ENCODE data around the gene KDM2A.

The KDM2A gene

DNA sequence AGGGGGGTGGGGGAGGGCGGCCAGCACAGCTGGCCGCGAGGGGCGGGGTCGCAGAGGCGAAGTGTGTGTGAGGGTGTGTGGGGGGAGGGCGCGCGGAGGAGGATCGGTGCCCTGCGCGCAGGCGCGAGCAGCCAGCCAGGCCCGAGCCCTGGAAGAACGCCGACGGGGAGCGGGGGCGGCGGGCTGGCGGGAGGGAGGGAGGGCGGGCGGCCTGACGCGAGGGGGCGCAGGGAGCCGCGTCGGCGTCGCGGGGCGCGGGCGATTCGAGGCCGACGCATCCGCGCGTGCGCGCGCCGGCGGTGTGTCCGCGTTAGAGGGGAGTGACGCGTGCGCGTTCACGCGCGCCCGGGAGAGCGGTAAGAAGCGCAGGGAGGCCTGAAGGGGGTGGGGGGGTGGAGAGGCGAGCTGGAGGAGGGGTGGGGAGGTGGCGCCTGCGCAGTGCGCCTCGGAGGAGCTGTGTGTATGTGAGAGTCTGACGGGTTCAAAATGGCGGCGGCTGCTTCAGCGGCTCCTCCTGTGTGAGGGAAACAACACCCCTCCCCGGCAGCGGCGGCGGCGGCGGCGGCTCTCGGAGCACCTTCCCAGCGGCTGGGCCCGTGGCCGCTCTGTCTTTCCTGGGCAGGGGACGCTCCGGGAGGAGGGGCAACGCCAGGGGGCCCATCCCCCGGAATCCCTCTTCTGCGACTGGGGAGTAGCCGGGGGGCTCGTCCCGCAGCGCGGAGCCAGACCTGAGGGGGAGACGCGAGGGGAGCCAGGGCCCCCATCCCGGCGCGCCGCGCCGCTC is at the start of gene KDM2A:
TSS of gene KDM2A (plus strand) at position 463 of the 784 bp plus-strand sequence. CDS start 2,054 bp downstream, outside the sequence.
- DNase-seq = peak; percentile 97

DNA sequence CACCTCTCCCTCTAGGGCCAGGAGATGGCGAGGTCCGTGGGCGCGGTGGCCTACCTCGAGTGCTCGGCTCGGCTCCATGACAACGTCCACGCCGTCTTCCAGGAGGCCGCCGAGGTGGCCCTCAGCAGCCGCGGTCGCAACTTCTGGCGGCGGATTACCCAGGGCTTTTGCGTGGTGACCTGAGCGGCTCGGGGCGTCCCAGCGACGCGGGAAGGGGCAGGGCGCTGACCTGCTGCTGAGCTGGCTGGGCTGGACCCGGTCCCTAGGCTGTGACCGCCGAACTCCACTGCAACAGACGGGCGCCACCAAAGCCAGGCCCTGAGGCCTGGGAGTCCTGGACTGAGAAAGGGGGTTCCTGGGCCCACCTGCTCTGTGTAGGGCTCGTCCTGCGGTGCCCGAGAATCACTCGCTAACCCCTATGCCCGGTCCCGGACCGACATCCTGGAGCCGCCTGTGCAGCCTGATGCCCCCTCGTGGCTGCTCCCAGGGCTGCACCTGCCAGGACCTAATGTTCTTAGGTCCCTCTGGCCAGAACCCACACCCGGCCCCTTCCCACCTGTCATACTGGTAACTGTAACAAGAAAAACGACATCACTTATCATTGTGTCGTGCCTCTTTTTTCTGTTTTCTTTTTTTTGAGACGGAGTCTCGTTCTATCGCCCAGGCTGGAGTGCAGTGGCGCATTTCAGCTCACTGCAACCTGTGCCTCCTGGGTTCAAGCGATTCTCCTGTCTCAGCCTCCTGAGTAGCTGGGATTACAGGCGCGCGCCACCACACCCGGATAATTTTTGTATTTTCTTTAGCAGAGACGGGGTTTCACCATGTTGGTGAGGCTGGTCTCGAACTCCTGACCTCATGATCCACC is 47.4 kb upstream of the KDM2A start:
- peak; percentile 63 for DNase-seq

DNA sequence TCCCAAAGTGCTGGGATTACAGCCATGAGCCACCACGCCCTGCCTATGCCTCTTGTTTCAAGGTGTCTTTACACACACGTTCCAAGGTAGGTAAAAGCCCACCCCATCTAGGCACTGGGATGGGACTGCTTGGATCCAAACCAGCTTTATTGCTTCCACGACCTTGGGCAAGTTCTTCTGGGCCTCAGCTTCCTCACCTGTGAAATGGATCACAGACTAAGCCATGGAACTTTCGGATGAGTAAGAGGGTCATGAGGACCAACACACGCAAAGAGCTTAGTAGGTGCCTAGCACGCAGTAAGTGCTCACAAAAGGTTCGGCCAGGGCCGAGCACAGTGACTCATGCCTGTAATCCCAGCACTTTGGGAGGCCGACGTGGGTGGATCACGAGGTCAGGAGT is 46.8 kb upstream of the KDM2A start:
- DNase-seq = no peak

- no peak for DNase-seq
These were observed 45.2 kb upstream of the KDM2A start for GRCh38 chr11:67073908-67074307.

DNA sequence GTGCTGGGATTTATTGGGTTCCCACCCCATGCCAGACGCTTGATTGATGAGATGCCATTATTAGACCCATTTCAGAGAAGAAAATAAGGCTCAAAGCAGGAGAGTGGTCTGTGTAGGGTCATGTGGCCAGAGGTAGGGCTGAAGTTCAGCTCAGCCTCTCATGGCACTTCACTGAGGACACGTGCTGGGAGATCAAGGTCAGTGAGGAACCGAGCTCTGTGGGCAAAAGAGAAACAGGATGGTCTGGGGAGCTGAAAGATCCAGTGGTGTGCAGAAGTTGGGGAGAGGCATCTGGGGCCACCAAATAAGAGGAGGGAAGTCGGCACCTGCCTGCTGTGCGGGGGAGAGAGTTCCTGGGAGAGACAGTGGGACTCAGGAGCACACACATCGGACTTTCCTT is 42.9 kb upstream of the KDM2A start:
- no peak for DNase-seq

- DNase-seq = no peak
These were observed 39.9 kb upstream of the KDM2A start for GRCh38 chr11:67079065-67079705.

DNA sequence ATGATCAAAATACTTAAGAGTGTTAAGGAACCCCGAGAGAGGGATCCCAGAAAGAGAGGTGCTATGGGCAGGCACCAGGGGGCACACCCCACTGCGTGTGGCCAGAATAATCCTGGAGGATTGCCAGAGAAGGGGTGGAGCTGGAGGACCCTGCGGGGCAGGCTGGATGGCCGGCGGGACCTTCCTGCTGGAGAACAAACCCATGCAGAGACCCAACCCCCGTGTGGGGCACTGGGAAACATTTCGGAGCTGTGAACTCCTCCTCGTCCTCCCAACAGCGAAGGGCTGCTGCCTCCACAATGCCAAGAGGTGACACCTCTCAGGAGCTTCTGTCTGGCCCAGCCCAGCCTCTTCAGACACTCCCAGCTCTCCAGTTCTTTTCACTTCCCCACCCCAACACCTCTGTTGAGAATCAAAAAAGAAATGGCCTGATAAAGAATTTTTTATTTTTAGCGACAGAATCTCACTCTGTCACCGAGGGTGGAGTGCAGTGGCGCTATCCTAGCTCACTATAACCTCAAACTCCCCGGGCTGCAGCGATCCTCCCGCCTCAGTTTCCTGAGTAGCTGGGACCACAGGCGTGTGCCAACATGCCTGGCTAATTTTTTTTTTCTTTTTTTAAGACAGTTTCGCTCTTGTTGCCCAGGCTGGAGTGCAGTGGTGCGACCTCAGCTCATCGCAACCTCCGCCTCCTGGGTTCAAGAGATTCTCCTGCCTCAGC is 36.8 kb upstream of the KDM2A start:
- peak; percentile 42 for DNase-seq

GRCh38 chr11:67083786-67084366 is 35.2 kb upstream of the KDM2A start:
- DNase-seq = no peak

DNA sequence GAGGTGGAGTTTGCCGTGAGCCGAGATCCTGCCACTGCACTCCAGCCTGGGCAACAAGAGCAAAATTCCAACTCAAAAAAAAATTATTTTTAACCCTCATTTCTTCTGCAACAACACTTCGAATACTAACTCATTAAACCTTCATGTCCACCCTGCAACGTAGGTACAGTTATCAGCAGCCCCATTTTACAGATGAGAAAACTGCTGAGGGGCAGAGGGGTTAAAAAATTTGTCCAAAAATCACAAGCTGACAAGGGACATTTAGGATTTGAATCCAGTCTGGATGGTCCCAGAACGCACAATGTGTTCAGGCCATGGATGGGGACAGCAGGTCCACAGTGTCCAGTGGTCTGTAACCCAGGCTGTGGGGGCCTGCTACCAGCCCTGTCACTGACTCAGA is 33.4 kb upstream of the KDM2A start:
- no peak for DNase-seq

DNA sequence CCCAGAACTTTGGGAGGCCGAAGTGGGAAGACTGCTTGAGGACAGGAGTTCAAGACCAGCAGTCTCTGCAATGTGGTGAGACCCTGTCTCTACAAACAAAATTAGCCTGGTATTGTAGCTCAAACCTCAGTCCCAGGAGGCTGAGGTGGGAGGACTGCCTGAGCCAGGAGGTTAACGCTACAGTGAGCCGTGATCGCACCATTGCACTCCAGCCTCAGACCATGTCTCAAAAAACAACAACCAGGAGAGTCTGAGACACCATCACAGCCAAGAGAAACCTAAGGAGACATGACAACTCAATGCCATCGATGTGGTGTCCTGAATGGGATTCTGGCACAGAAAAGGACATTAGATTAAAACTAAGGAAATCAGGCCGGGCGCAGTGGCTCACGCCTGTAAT is 28.3 kb upstream of the KDM2A start:
- DNase-seq = no peak

DNA sequence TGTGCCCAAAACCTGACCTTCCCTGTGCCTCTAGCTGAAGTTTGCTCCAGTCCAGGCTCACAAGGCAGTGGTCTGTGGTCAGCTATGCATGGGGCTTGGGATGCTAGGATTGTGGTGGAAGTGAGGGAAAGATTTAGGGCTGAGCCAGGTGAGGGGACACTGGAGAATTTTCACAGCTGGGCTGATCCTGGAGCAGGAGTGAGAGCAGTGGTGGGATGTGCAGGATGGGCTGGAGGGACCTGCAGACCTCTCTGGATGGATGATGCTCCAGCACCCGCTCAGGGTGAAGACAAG is 23.9 kb upstream of the KDM2A start:
- no peak for DNase-seq

DNA sequence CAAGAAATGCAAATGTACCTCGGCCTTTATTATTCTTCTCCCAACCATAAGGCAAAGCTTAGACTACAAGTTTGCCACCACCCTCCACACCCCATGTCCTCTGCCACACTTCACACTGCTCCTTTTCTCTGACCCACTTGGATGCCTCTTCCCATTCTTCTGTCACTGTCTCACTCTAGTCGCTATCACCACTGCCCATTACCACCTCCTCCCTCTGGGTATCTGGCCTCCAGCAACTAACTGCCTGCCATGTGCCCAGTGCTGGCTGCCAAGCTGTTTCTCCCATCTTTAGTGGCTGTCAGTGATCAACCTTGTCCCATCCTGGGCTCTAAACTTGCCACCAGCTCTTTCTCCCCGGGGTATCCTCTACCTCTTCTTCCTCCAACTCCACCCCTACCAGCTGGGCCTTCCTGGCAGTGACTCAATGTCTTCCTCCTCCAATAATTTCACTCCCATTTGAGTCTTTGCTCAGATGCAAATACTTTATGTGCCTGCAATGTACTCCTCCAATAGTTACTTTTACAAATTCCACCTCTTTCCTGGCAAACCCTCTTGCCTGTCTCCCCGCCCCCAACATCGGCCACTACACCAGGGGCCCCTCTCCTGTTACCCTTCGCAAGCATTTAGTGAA is 20.1 kb upstream of the KDM2A start:
- no peak for DNase-seq

- DNase-seq = no peak
These were observed 19.2 kb upstream of the KDM2A start for GRCh38 chr11:67099831-67100324.

GRCh38 chr11:67102664-67103063 is 16.4 kb upstream of the KDM2A start:
- DNase-seq = no peak

DNA sequence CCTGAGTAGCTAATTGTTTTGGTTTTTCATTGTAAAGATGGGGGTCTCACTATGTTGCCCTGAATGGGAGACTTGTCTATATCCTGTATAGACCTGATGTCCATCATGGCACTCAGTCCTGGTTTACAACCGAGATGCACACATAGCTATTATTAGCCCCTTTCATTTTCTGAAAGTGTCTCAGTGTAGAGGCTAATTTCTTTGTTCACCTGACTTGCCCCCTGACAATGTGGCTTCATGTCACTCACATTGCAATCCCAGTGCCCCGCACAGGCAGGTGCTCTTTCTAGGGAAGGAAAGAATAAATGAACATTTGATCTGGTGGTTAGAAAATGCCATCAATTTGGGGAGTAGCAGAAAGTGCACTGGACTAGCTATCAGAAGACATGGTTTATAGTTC is 13.1 kb upstream of the KDM2A start:
- no peak for DNase-seq

GRCh38 chr11:67111261-67111660 is 7.8 kb upstream of the KDM2A start:
- DNase-seq = no peak

DNA sequence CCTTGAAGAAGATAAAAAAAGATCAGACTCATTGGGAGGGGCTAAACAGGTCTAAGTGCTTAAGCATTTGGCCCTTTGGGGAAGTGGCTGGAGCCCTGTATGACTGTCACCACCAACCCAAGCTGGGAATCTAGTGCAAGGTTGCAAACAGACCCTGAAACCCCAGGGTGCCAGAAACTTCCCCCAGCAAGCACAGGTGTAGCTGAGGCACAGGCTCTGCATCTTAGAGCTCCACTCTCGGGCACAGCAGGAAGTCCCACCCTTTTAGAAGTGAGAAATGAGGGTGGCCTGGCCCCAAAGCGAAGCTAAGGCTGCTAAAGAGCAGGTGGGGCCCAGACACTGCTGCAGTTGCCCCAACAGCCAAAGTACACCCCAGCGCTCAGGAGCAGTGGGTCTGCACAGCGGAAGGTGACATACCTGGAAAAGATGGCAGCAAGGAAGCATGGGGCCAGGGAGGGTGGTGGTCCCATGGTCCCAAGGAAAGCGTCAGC is 5.8 kb upstream of the KDM2A start:
- DNase-seq = no peak

- no peak for DNase-seq
These were observed 4.7 kb upstream of the KDM2A start for GRCh38 chr11:67114275-67114896.

DNA sequence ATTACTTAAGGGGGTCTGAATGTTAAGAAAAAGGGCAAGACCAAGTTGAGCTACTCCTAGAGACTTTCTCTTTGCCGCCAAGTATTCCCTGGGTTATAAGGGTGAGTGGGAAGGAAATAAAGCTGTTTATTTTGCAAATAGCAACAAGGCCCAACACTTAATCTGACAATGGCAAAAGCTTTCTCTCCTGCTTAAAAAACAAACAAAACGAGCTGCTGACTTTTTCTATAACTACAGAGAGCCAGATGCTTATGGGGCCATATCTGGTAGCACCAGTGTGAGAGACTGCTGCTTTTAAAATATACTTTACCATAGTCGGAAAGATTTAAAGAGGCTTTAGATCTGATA is 2.3 kb upstream of the KDM2A start:
- no peak for DNase-seq

DNA sequence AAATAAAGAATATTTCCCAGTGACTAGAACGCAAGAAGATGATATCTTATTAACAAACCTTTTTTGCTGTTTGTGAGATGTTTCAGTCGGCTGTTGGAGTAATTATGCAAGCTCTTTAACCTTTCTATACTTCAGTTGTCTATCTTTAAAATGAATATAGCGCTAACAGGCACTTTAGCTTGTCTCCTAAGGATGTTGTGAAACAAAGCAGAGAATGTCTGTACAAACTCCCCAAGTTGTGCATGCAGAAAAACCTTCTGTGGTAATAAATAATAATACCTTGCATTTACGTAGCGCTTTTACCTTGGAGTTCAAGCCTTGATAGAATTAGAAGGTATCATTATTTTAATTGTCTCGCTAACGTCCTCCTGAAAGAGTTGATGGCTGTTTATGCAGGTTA is 1.9 kb upstream of the KDM2A start:
- DNase-seq = no peak

DNA sequence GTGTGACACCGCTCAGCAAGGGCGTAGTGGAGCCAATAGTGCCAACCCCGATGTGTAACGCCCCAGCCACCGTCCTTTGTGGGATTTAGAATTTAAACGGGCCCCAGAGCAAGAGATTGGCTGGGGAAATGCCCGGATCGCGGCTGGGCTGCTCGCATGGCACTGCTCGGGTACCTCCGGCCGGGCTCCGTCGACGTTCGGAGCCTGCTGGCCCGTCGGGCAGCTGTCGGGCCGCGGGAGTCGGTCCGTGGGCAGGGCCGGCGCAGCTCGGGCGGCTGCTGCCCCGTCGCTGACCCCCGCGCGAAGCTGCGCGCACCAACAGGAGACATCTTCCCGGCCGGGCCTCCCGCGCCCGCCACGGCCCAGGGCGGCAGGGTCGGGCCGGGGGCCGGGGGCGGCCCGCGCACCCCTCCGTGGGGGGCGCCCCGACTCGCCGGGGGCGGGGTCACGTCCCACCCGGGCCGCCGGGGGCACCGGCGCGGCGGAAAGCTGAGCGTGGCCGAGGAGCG is 1.3 kb upstream of the KDM2A start:
- peak; percentile 27 for DNase-seq
